Dermis blood vessel endothelial cell (primary cell): ENCODE measurements around the gene TTF2. TPM values are rescaled to one million over a fixed set of nuclear protein-coding genes. Genes with fewer than 3 reads are reported as not detected.

ENCODE experiments used
- DNase-seq: peaks from one replicate; pipeline ENCODE4 v3.0.0; 2010
- total RNA-seq: library from RNA; depleted of rRNA; stranded (reverse); fragments of >200 nt; gene quantifications from 2 replicates; pipeline ENCODE4 v1.2.3, GENCODE V29; 2014

Gene TTF2
- 14.3 and 21.9 TPM in 2 replicates for total RNA-seq

- peak; percentile 99 for DNase-seq
Measured at GRCh38 chr1:117059678-117060440, at the start of gene TTF2. TSS of gene TTF2 (plus strand) at chr1:117060326. CDS start at chr1:117060347, 21 bp downstream.

- DNase-seq: no peak
Measured at GRCh38 chr1:117011334-117011733, 48.8 kb upstream of the TTF2 start.

- no peak for DNase-seq
Measured at GRCh38 chr1:117013309-117013858, 46.7 kb upstream of the TTF2 start.

DNA sequence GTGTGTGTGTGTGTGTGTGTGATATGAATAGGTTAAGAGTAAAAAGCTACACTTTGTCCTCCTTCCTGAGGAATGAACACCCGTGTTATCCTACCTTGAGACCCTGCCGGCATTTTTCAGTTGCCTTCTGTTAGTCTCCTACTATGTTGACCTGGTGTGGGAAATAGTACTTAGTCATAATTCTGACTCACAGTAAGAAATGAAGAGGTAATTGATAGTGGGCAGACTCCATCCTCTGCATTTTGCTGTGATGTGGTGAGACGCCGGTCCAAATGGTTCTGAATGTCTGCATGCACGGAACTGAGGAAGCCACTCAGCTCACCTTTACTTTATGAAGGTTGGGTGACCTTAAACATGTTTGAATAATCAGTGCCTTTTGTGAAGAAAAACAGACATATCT lies 45.9 kb upstream of the TTF2 start:
- no peak for DNase-seq

GRCh38 chr1:117015724-117016123 lies 44.4 kb upstream of the TTF2 start:
- no peak for DNase-seq

DNA sequence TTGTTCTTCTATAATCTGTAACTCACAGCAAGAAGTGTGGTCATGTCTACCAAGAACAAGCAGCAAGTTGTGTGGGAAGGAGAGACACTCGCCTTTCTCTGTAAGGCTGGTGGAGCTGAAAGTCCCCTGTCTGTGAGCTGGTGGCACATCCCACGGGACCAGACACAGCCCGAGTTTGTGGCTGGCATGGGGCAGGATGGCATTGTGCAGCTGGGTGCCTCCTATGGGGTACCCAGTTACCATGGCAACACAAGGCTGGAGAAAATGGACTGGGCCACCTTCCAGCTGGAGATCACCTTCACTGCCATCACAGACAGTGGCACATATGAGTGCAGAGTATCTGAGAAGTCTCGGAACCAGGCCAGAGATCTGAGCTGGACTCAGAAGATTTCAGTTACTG lies 43.1 kb upstream of the TTF2 start:
- no peak for DNase-seq

DNA sequence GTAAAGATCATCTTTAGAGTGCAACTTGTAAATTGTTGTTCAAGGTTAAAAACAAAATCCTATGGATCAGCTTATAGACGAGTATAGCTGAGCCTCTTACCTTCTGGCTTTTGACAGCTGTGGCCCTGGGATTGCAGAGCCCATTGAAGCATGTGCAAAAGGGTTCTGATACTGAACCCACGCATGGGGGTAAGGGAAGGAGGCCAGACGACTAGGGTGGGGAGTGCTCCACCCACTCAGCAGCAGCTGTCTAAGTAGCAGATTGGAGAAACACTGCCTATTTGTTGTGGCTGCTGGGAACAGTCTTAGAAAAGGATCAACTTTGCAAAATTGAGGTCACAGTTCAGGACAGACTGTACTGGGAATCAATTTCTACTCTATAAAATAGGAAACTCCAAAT lies 42.5 kb upstream of the TTF2 start:
- DNase-seq: no peak

DNA sequence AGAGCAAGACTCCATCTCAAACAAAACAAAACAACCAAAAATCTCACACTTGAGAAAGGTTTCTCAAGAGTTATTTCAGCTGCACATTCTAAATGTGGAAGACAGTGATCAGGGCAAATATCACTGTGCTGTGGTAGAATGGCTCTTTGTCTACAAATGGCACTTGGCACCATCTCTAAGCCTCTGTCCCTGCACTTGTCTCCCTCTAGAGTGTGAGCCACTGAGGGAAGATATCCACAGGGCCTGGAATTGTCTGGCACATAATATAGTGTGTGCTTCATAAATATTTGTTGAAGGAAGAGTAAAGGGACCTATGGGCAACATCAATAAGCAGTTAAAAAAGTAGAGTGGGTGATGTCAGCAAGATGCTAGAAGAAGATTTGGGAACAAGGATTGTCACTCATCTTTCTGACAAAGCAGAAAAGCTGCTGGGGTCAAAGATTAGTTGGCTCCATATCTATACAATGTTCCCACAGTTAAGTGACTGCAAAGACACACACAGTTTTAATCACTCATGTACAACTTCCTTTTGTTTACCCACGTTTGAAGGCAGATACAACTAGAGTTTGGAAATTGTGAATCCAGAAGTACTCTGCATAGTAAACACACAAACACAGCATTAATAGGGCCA lies 39.5 kb upstream of the TTF2 start:
- no peak for DNase-seq

- no peak for DNase-seq
Measured at GRCh38 chr1:117022114-117022513, 38.0 kb upstream of the TTF2 start.

DNA sequence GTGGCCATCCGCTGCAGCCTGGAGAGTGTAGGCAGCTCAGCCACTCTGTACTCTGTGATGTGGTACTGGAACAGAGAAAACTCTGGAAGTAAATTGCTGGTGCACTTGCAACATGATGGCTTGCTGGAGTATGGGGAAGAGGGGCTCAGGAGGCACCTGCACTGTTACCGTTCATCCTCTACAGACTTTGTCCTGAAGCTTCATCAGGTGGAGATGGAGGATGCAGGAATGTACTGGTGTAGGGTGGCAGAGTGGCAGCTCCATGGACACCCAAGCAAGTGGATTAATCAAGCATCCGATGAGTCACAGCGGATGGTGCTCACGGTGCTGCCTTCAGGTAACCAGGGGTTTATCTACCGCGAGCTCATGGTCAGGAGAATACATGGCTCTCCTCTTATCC lies 34.6 kb upstream of the TTF2 start:
- DNase-seq: no peak

- peak; percentile 75 for DNase-seq
Measured at GRCh38 chr1:117026361-117026760, 33.8 kb upstream of the TTF2 start.

GRCh38 chr1:117029685-117030084 lies 30.4 kb upstream of the TTF2 start:
- peak; percentile 3 for DNase-seq

GRCh38 chr1:117030271-117030877 lies 29.8 kb upstream of the TTF2 start:
- DNase-seq: no peak

DNA sequence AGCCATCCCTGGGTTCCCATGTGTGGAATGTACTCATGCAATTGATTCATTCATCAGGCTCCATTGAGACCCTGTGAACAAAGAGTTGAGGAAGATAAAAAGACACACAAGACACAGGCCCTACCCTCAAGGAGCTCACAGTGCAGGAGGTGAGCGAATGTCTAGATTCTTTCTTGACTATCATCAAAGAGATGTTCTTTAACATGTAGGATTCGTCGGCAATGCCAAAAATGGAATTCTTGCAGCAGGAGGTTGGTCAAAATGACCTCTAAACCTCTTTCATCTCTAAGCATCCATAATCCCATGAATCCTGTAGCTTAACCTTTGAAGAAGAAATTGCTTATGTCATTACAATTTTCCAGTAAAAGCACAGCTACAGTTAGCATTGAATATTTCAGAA lies 27.9 kb upstream of the TTF2 start:
- DNase-seq: no peak

- DNase-seq: no peak
Measured at GRCh38 chr1:117032681-117033539, 27.2 kb upstream of the TTF2 start.

DNA sequence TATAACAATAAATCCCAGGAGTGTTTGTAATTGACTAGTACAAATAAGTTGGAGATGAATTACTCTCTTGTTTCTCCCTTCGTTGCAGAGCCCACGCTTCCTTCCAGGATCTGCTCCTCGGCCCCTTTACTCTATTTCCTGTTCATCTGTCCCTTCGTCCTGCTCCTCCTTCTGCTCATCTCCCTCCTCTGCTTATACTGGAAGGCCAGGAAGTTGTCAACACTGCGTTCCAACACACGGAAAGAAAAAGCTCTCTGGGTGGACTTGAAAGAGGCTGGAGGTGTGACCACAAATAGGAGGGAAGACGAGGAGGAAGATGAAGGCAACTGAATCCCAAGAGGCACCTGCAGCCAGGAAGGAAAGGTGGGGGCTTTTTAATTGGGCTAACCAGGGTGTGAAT lies 26.4 kb upstream of the TTF2 start:
- no peak for DNase-seq

DNA sequence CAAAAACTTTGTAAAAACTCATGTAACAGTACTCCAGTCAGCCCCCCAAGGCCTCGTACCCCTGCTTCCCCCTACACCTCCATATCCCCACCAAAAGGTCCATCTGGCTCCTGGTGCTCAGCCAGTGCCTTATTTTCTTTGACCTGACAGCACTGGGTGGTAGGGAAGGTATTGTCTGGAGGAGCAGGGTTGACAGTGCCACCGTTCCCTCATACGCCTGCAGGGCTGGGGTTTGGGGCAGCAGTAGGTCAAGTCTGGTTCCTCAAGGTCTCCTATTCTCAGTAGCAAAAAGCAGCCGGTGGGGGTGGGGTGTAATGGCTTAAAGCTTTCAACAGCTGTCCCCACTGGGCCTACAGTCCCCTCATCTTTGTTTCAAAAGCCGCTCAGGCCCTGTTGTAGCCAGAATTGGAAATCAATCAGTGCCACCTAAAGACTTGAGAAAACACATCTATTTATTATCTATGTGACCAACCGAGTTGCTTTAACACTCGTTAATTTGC lies 25.3 kb upstream of the TTF2 start:
- no peak for DNase-seq

DNA sequence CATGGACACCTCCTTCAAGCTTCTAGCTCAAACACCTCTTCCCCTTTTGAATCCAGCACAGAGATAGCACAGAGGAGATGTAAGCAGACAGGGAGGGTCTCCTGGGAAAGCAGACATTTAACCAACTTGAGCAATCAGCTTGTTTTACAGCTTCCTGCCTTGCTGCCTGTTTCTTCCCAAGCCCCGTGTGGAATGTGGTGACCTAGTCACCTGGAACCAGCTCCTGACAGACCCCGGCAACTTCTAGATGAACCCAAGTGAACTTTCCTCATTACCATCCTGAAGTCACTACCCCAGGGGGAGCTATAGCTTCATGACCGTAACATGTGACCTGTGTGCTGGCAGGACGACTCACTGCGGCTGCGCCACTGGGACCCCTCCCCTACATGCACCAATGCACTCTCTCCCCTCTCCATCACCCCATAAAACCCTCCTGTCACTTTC lies 24.1 kb upstream of the TTF2 start:
- DNase-seq: peak; percentile 6

DNA sequence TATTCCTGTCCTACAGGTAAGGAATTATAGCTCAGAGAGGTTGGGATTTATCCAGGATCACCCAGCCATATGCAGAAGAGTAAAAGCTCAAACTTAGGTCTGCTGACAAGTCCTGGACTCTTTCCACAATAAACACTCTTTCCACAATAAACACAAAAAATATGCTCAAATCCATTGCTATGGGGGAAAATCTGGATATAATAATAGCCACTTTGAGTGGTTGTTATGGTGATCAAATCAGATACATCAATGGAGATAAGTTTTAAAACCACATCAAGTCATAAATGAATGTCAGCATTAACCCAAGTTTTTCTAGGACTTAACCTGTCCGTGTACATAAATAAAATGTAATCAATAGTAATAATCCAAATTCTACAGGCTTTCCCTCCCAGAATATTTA lies 22.3 kb upstream of the TTF2 start:
- no peak for DNase-seq

DNA sequence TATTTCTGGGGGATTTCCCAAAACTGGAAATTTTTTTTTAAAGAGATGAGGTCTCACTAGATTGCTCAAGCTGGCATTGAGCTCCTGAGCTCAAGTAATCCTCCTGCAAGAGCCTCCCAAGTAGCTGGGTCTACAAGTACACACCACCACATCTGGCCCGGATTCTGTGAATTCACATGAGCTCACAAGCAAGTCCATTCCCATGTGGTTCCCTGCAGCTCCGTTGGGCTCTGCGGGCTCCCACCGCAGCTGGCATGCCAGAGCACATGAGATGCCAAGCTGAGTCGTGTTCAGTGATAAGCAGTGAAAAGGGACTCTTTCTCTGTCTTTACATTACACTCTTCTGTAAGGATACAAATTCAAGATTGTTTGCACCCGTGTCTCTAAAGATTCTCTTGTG lies 21.9 kb upstream of the TTF2 start:
- DNase-seq: no peak

DNA sequence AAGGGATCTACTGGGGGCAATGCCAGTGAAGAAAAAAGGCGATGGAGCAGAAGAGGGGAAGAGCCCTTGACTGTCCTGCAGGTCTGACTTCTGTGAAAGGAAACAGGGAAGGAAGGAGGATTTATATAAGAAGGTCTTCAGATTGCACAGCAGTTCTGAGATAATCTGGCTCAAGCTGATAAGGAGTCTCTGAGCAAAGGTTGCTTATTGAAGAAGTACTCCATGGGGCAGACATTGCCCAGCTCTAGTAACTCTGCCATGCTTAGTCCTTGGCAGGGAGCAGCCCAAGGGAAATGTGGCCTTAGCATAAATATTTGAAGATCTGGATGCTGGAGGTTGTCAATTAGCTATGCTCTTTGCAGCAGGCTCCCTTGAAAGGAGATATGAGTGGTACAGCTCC lies 15.9 kb upstream of the TTF2 start:
- no peak for DNase-seq

GRCh38 chr1:117045644-117046043 lies 14.5 kb upstream of the TTF2 start:
- DNase-seq: peak; percentile 62

GRCh38 chr1:117046781-117047180 lies 13.3 kb upstream of the TTF2 start:
- DNase-seq: no peak
